Measurements from ENCODE around the gene RAD9A.

The RAD9A gene

GRCh38 chr11:67445515-67445914 is 53.7 kb downstream of the RAD9A start:
- DNase-seq, result no peak

All from DMS 273 treated with DMSO at 0.1 percent for 48 hours (cell line).